Gastrocnemius medialis (tissue), 4 donors: Measurements from ENCODE around the gene SLC66A2. TPM values are rescaled to one million over a fixed set of nuclear protein-coding genes. Genes with fewer than 3 reads are reported as not detected.
A peak's percentile ranks its signal among the peaks of the same experiment; 100 is the strongest.

ENCODE experiments used
- ATAC-seq, 2 donors: fragments of 150-250 bp; one replicate each; pipeline ENCODE4 v1.9.1; 2016
- DNase-seq, 2 donors: peaks; one replicate each; pipeline ENCODE4 v3.0.0-alpha.2; 2019
- H3K27ac ChIP-seq, 4 donors: fragments of 200-600 bp; sonication (generic); 1 replicate in 1 of 4; 2 replicates in 3 of 4; pipeline ENCODE4 v1.5.1; 2016 to 2018; ENCODE audit warnings: mild to moderate bottlenecking in 2 of 4, moderate library complexity in 1 of 4
- H3K27me3 ChIP-seq, 3 donors: fragments of 200-600 bp; sonication (generic) in 2 of 3; 1 replicate in 1 of 3; 2 replicates in 2 of 3; pipeline versions ENCODE4 v1.5.1 to v1.6.0; 2016 to 2019; ENCODE audit warnings: mild to moderate bottlenecking in 1 of 3, moderate library complexity in 1 of 3
- H3K36me3 ChIP-seq, 2 donors: fragments of 200-600 bp; sonication (generic) in 1 of 2; one replicate each; pipeline ENCODE4 v1.5.1; 2017 to 2018
- H3K4me1 ChIP-seq, 2 donors: fragments of 200-600 bp; sonication (generic) in 1 of 2; one replicate each; pipeline ENCODE4 v1.5.1; 2016 to 2017; ENCODE audit warnings: mild to moderate bottlenecking in 2 of 2
- H3K4me3 ChIP-seq, 4 donors: fragments of 200-600 bp; sonication (generic) in 3 of 4; 1 replicate in 1 of 4; 2 replicates in 3 of 4; pipeline ENCODE4 v1.5.1; 2016 to 2019; ENCODE audit warnings: mild to moderate bottlenecking in 2 of 4
- H3K9me3 ChIP-seq, 3 donors: fragments of 200-600 bp; sonication (generic) in 2 of 3; 1 replicate in 1 of 3; 2 replicates in 2 of 3; pipeline ENCODE4 v1.5.1; 2016 to 2019
- CTCF ChIP-seq, 5 experiments: fragments of 450-650 bp in 3 of 5; fragments of 200-600 bp in 2 of 5; sonication (generic) in 2 of 5; IDR thresholded peaks in 4 of 5; conservative IDR thresholded peaks in 1 of 5; 1 replicate in 4 of 5; 2 replicates in 1 of 5; pipeline ENCODE4 v1.5.1; 2016 to 2019; ENCODE audit warnings: antibody characterized with exemption in 5 of 5, mild to moderate bottlenecking in 3 of 5, moderate library complexity in 3 of 5
- POLR2A ChIP-seq, 2 donors: fragments of 450-650 bp; IDR thresholded peaks; one replicate each; pipeline ENCODE4 v1.6.1; 2017; ENCODE audit warnings: antibody characterized with exemption in 2 of 2, mild to moderate bottlenecking in 2 of 2, moderate library complexity in 2 of 2
- in situ Hi-C, 4 donors: fragments of 200-750 bp; cut with MboI; loops; one replicate each; pipeline versions ENCODE4 v1.15.0 to v1.8.0; 2017; ENCODE audit warnings: low sequenced_read_pairs in 4 of 4
- intact Hi-C: fragments of 100-400 bp; cut with DNase I; formaldehyde crosslinking; loops from one replicate; pipeline ENCODE4 v1.15.1; 2023; ENCODE audit warnings: low total_unique reads
- total RNA-seq, 4 donors: library from RNA; depleted of rRNA; stranded (reverse); fragments of >200 nt; gene quantifications; one replicate each; pipeline versions ENCODE4 v1.1.0 to v1.2.3, GENCODE V29; 2016

The SLC66A2 gene
- total RNA-seq, 4 donors from 2014 or later, result 43.3 to 121 (median 107) TPM

DNA sequence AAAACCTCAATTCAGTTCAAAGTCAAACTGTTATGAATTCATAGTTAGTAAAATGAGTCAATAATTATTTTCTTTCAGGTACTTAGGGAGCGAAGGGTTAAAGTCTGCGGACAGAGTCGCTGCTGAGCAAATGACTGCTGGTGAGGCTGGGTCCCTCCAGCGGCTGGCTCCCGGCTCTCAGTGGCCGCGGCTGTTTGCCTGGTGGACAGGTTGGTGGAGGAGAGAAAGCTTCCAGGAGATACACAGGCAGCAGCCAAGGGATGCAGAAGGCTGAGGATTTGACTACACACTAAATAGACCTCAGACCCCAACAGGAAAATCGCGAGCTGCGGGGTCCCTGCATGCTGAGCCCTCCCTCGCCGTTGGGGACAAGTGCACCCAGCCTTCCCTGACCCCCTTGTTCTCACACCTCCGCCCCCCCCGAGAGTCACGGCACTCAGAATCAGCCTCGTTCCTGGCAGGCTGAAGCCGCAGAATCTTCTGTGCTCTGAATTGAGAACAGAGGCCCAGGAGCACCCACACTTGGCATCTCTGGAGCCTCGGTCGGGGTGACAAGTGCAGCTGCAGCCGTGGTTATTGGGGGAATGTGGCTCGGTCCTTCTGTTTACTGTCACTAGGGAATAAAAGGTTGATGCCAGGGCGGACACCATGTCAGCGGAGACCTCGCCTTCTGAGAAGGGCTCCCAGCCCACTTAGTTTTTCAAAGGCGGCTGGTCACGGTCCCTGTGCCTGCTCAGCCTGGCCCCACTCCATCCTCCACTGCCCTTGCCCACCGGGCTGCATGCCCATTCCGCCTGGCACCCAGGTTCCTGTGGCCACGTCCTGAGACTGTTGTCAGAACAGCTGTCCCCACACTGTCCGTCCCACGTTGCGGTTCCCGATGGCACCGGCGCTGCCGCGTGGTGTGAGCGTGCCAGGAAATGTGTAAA is 74.0 kb downstream of the SLC66A2 start:
- no peaks in the 10 kb centered on the region for H3K9me3 ChIP-seq
- peak in 1 of 2 donors; percentile 14 for ATAC-seq
- intact Hi-C loops, result no loop called here
- in situ Hi-C loops, result no loop called here
- H3K27ac ChIP-seq, result no peak overlapping the region
- H3K27me3 ChIP-seq, result peaks cover 10 to 24% (median 21%) of the 10 kb centered on the region in 3 donors
- DNase-seq, result no peak
- no peaks in the 10 kb centered on the region for H3K36me3 ChIP-seq
- peak overlapping the region; percentile 3 to 28 (median 5) for H3K4me3 ChIP-seq
- TF ChIP-seq CTCF (IDR thresholded peaks at IDR 0.05 in 4 of 5, conservative IDR thresholded peaks at IDR 0.05 in 1 of 5), result no peak
- no peak for TF ChIP-seq POLR2A (IDR thresholded peaks at IDR 0.05)
- H3K4me1 ChIP-seq, result peaks cover 0 to 7% of the 10 kb centered on the region in 2 donors

- no peak for TF ChIP-seq CTCF (IDR thresholded peaks at IDR 0.05 in 4 of 5, conservative IDR thresholded peaks at IDR 0.05 in 1 of 5)
- TF ChIP-seq POLR2A (IDR thresholded peaks at IDR 0.05), result no peak
- Histone ChIP-seq H3K4me3 (no peak overlapping the region), H3K27me3 (peaks cover 14 to 28% (median 24%) of the 10 kb centered on the region in 3 donors), H3K27ac (no peak overlapping the region), H3K4me1 (peaks cover 0 to 7% of the 10 kb centered on the region in 2 donors), H3K9me3 (no peaks in the 10 kb centered on the region), H3K36me3 (no peaks in the 10 kb centered on the region)
- in situ Hi-C loops (no loop called here), intact Hi-C loops (no loop called here)
- DNase-seq, result no peak
- ATAC-seq, result no peak
These were observed 75.0 kb downstream of the SLC66A2 start for GRCh38 chr18:79876497-79876896.

- Histone ChIP-seq H3K27ac (no peak overlapping the region), H3K4me1 (peaks cover 0 to 7% of the 10 kb centered on the region in 2 donors), H3K9me3 (no peaks in the 10 kb centered on the region), H3K4me3 (no peak overlapping the region), H3K36me3 (no peaks in the 10 kb centered on the region), H3K27me3 (peaks cover 14 to 33% (median 26%) of the 10 kb centered on the region in 3 donors)
- DNase-seq, result no peak
- intact Hi-C loops, result no loop called here
- no peak for TF ChIP-seq POLR2A (IDR thresholded peaks at IDR 0.05)
- no peak for TF ChIP-seq CTCF (IDR thresholded peaks at IDR 0.05 in 4 of 5, conservative IDR thresholded peaks at IDR 0.05 in 1 of 5)
- in situ Hi-C loops, result no loop called here
- no peak for ATAC-seq
These were observed 75.5 kb downstream of the SLC66A2 start for GRCh38 chr18:79875931-79876461.

DNA sequence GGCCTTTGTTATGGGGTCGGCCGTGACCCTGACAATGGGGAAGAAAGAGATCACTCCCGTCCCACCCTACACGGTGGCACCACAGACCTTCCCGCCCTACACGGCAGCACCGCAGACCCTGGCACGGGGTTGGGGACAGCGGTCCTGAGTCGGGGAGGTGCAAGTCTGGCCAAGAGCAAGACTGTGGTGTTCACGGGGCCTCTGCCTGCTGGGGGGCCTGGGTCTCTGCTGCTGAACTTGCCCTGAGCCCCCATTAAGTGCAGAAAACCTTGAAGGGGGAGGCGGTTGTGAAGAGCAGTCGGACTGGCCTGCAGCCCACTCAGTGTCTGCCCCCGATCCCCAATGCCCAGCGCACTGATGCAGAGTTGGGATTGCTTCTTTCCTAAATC is 75.9 kb downstream of the SLC66A2 start:
- ATAC-seq (no peak), DNase-seq (no peak)
- Histone ChIP-seq H3K36me3 (no peaks in the 10 kb centered on the region), H3K27me3 (peaks cover 17 to 37% (median 26%) of the 10 kb centered on the region in 3 donors), H3K9me3 (no peaks in the 10 kb centered on the region), H3K4me1 (peaks cover 0 to 7% of the 10 kb centered on the region in 2 donors), H3K27ac (no peak overlapping the region), H3K4me3 (no peak overlapping the region)
- no peak for TF ChIP-seq POLR2A (IDR thresholded peaks at IDR 0.05)
- no peak for TF ChIP-seq CTCF (IDR thresholded peaks at IDR 0.05 in 4 of 5, conservative IDR thresholded peaks at IDR 0.05 in 1 of 5)
- intact Hi-C loops, result no loop called here
- in situ Hi-C loops, result no loop called here
